ENCODE data around the gene POU2F2. TPM values are rescaled to one million over a fixed set of nuclear protein-coding genes. Genes with fewer than 3 reads are reported as not detected.
A peak's percentile ranks its signal among the peaks of the same experiment; 100 is the strongest.

The POU2F2 gene
- total and polyA plus RNA-seq, 9 of the 15 experiments (the other 6 are each of a cell fraction or from before 2014, with no cell fraction given), result 0.03 to 0.68 (median 0.14) TPM

- Histone ChIP-seq H3K9me3 (replicated peaks; ENCODE audit: control insufficient read depth, insufficient read depth, low read depth, low read length) (no peaks in the 10 kb centered on the region), H3K27me3 (ENCODE audit: control insufficient read depth in 2 of 2, insufficient read depth in 2 of 2, low read length in 2 of 2) (no peaks in the 10 kb centered on the region), H3K4me2 (ENCODE audit: insufficient read depth, low read length) (no peak overlapping the region), H3K36me3 (ENCODE audit: control insufficient read depth, insufficient read depth, low read length) (peaks cover 45% of the 10 kb centered on the region), H3K9ac (ENCODE audit: insufficient read depth in 1 of 2, low read depth in 2 of 2, low read length in 2 of 2) (peak overlapping the region in 1 of 2 experiments; percentile 47; a peak in 1 of 4 replicates), H3K4me1 (replicated peaks in 1 of 2; ENCODE audit: control insufficient read depth in 2 of 2, insufficient read depth in 2 of 2, low read length in 2 of 2) (peaks cover 19 to 42% of the 10 kb centered on the region in 2 experiments), H3K4me3 (no peak overlapping the region), H3K9me1 (ENCODE audit: control insufficient read depth, insufficient read depth, low read length) (no peaks in the 10 kb centered on the region), H3K79me2 (ENCODE audit: control insufficient read depth, insufficient read depth, low read length) (peaks cover 48% of the 10 kb centered on the region), H2AFZ (ENCODE audit: low read depth, low read length) (no peak overlapping the region), H3K27ac (ENCODE audit: extremely low read depth, low read depth, low read length) (no peak overlapping the region), H4K20me1 (replicated peaks; ENCODE audit: control insufficient read depth, insufficient read depth, low read length) (peaks cover 17% of the 10 kb centered on the region)
- ATAC-seq (no peak), FAIRE-seq (no peak), DNase-seq (ENCODE audit: extremely low read depth in 1 of 4, low spot score in 3 of 4) (no peak)
- no TSS peak for BruUV-seq (replicated peaks)
- in situ Hi-C loops (cut with MboI) (no loop called here), intact Hi-C loops (cut with micrococcal nuclease) (no loop called here)
- WGBS (ENCODE audit: insufficient coverage, low coverage, missing lambda C conversion rate), result 89% methylated on average over 15 of the region's 16 CpGs
- CTCF ChIA-PET (ENCODE audit: low intra/inter-chr PET ratio), result no interaction called here
- no peak for TF ChIP-seq LCOR (CRISPR knock-in tag; IDR thresholded peaks at IDR 0.05)
- no peak for TF ChIP-seq SIN3B (IDR thresholded peaks at IDR 0.05; ENCODE audit: low read depth)
- no peak for TF ChIP-seq KLF10 (CRISPR knock-in tag; IDR thresholded peaks at IDR 0.05)
- TF ChIP-seq, protein P1, sequence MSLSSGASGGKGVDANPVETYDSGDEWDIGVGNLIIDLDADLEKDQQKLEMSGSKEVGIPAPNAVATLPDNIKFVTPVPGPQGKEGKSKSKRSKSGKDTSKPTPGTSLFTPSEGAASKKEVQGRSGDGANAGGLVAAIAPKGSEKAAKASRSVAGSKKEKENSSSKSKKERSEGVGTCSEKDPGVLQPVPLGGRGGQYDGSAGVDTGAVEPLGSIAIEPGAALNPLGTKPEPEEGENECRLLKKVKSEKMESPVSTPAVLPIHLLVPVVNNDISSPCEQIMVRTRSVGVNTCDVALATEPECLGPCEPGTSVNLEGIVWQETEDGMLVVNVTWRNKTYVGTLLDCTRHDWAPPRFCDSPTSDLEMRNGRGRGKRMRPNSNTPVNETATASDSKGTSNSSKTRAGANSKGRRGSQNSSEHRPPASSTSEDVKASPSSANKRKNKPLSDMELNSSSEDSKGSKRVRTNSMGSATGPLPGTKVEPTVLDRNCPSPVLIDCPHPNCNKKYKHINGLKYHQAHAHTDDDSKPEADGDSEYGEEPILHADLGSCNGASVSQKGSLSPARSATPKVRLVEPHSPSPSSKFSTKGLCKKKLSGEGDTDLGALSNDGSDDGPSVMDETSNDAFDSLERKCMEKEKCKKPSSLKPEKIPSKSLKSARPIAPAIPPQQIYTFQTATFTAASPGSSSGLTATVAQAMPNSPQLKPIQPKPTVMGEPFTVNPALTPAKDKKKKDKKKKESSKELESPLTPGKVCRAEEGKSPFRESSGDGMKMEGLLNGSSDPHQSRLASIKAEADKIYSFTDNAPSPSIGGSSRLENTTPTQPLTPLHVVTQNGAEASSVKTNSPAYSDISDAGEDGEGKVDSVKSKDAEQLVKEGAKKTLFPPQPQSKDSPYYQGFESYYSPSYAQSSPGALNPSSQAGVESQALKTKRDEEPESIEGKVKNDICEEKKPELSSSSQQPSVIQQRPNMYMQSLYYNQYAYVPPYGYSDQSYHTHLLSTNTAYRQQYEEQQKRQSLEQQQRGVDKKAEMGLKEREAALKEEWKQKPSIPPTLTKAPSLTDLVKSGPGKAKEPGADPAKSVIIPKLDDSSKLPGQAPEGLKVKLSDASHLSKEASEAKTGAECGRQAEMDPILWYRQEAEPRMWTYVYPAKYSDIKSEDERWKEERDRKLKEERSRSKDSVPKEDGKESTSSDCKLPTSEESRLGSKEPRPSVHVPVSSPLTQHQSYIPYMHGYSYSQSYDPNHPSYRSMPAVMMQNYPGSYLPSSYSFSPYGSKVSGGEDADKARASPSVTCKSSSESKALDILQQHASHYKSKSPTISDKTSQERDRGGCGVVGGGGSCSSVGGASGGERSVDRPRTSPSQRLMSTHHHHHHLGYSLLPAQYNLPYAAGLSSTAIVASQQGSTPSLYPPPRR (CRISPR knock-in tag; IDR thresholded peaks at IDR 0.05; ENCODE audit: borderline replicate concordance), result no peak
- no peak for TF ChIP-seq DEAF1 (CRISPR knock-in tag; IDR thresholded peaks at IDR 0.05)
- TF ChIP-seq, protein P2, sequence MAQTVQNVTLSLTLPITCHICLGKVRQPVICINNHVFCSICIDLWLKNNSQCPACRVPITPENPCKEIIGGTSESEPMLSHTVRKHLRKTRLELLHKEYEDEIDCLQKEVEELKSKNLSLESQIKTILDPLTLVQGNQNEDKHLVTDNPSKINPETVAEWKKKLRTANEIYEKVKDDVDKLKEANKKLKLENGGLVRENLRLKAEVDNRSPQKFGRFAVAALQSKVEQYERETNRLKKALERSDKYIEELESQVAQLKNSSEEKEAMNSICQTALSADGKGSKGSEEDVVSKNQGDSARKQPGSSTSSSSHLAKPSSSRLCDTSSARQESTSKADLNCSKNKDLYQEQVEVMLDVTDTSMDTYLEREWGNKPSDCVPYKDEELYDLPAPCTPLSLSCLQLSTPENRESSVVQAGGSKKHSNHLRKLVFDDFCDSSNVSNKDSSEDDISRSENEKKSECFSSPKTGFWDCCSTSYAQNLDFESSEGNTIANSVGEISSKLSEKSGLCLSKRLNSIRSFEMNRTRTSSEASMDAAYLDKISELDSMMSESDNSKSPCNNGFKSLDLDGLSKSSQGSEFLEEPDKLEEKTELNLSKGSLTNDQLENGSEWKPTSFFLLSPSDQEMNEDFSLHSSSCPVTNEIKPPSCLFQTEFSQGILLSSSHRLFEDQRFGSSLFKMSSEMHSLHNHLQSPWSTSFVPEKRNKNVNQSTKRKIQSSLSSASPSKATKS (CRISPR knock-in tag; IDR thresholded peaks at IDR 0.05), result no peak
- TF ChIP-seq KDM2B (CRISPR knock-in tag; IDR thresholded peaks at IDR 0.05), result no peak
- TF ChIP-seq ETV1 (tag; conservative IDR thresholded peaks at IDR 0.05; ENCODE audit: low read depth), result no peak
- TF ChIP-seq THRB (CRISPR knock-in tag; conservative IDR thresholded peaks at IDR 0.05), result no peak
- no peak for TF ChIP-seq ZNF224 (CRISPR knock-in tag; IDR thresholded peaks at IDR 0.05)
- TF ChIP-seq ZNF785 (CRISPR knock-in tag; IDR thresholded peaks at IDR 0.05), result no peak
- TF ChIP-seq FOXM1 (IDR thresholded peaks at IDR 0.05; ENCODE audit: low read depth), result no peak
- TF ChIP-seq FOXM1 (CRISPR knock-in tag; IDR thresholded peaks at IDR 0.05; ENCODE audit: low read depth), result no peak
- POLR2A ChIA-PET, result interaction anchor here (1.5 kb wide), 1 partner anchor 14 kb away, joined by 3 read pairs; no protein-coding TSS in a partner anchor
Observed at GRCh38 chr19:42079276-42079669, 53.0 kb downstream of the POU2F2 start.

Measured in K562 (cell line).